ENCODE measurements around the gene GUCY2D. TPM values are rescaled to one million over a fixed set of nuclear protein-coding genes. Genes with fewer than 3 reads are reported as not detected.
A peak's percentile ranks its signal among the peaks of the same experiment; 100 is the strongest.
"Not testable (repeated sequence)": the region's sequence is repeated elsewhere in the genome, so short reads cannot be mapped to it uniquely, and the experiment has no call there.

The GUCY2D gene
- not detected in 2 replicates for total RNA-seq (2014; rRNA removed; shearing (Covaris generic))
- not detected in 2 replicates for polyA plus RNA-seq (2015; cell fraction: cytosol; rRNA removed)
- 0.02 TPM in 1 of 2 replicates, not detected in the other for polyA plus RNA-seq (2015; cell fraction: nucleus; rRNA removed)

DNA sequence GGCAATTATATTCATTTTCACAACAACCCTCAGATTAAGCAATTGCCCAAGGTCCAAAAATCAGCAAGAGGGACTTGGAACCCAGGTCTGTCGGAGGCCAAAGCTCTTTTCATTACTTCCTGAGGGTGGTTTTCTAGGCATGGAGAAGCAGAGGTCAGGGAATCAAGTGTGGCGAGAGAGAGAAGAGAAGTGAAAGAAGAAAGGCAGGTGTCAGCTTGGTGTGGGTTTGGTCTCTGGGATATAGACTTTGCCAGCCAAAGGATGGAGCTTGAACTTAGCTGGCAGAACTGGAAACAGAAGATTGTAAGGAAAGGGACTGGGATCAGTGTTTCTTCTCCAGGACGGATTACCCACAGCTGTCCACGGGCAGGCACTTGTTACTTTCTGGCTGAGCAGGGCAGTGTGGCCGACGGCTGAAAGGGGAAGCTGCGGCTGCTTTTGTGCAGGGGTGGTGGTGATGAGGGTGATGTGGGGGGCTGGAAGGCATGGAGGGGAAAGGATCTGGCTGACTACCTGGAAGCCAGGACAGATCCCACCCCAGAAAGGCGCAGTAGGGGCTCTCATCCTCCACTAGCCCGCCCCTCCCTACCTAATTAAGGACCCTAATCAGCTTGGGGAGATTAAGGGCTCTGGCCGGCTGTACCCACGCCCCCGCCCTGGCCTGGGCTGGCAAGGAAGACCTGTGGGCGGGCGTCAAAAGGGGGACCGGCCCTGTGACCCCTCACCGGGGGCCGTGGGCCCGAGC lies at the start of gene GUCY2D:
Gene GUCY2D (plus strand): TSS at position 640 of the 745 bp plus-strand sequence. CDS start 433 bp downstream, outside the sequence.
- no peak for DNase-seq (ENCODE audit: low read depth)

DNA sequence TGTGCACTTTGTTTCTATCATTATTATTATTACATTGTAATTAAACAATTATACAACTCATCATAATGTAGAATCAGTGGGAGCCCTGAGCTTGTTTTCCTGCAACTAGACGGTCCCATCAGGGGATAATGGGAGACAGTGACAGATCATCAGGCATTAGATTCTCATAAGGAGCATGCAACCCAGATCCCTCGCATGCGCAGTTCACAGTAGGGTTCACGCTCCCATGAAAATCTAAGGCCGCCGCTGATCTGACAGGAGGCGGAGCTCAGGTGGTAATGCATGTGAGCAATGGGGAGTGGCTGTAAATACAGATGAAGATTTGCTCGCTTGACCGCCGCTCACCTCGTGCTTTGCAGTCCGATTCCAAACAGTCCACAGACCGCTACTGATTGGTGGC lies 49.1 kb upstream of the GUCY2D start:
- not testable (repeated sequence) for DNase-seq (ENCODE audit: low read depth)

- DNase-seq (ENCODE audit: low read depth): no peak
Measured at GRCh38 chr17:7955414-7956227, 46.8 kb upstream of the GUCY2D start.

GRCh38 chr17:7956228-7956965 lies 46.0 kb upstream of the GUCY2D start:
- DNase-seq (ENCODE audit: low read depth): no peak

GRCh38 chr17:7959503-7960253 lies 42.7 kb upstream of the GUCY2D start:
- no peak for DNase-seq (ENCODE audit: low read depth)

- no peak for DNase-seq (ENCODE audit: low read depth)
Measured at GRCh38 chr17:7961421-7961820, 41.0 kb upstream of the GUCY2D start.

DNA sequence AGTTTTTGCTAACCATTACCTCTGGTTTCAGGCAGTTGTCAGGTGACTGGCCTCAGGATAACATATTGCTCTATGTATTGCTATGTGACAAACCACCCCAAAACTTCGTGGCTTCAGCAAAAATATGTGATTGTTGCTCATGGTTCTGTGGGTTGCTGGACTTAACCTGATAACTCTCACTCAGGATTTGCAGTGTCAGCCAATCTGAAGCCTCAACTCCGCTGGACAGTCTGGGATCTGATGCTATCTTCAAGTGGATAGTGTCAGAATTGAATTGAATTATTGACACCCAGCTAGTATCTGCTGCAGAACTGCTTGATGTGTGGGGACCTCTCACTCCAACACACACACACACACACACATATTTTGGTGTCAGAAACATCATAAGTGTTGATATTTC lies 34.7 kb upstream of the GUCY2D start:
- no peak for DNase-seq (ENCODE audit: low read depth)

DNA sequence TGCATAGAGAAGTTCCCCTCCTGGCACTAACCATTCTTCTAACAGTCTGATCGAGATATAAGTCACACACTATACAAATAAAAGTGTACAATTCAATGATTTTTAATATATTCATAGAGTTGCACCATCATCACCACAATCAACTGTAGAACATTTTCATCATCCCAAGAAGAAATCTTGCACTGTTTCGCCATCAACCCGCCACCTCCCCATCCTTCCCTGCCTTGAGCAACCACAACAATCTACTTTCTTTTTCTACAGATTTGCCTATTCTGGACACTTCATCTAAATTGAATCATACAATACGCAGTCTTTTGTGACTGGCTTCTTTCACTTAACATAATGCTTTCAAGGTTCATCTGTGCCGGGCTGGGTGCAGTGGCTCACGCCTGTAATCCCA lies 33.0 kb upstream of the GUCY2D start:
- DNase-seq (ENCODE audit: low read depth): no peak

DNA sequence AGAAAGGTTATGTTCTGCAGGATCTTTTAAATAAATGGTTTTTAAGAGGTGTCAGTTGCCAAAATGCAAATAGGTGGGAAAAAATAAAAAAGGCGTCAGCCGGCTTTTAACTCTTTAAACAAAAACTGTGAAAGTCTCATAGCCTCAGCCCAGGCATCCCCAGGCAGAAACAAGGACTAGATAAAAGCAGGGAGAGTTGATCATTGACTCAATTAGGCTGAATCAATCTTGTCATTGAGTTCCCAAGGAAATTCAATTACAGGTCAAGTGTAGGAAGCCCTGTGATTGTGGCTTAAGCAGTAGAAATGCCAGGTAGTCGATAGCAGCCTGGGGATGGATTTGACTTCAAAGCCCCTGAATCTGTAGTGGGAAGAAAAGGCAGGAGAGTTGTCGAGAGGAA lies 30.8 kb upstream of the GUCY2D start:
- no peak for DNase-seq (ENCODE audit: low read depth)

DNA sequence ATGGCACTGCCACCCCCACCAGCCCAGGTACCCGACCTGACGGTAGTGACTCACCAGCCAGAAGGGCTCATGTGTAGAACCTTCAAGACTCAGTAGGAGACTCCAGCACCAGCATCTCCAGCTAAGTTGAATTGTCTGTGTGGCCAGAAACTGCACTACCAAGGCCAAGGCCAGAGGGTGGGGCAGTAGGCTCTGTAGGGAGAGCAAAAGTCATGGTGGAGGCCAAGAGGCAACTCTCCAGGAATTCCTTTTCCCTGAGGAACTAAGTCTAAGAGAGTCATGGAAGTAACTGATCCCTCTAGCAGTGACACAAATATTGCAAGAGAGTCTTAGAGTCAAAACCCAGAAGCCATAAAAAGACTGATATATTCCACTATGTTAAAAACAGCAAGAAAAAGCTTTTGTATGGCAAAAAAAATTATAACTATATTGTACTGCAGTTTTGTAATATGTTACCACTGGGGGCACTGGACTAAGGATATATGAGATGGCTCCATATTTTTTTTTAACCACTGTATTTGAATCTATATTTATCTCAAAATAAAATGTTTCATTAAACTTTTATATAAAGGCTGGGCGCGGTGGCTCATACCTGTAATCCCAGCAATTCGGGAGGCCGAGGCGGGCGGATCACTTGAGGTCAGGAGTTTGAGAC lies 30.2 kb upstream of the GUCY2D start:
- no peak for DNase-seq (ENCODE audit: low read depth)

GRCh38 chr17:7974638-7975131 lies 27.7 kb upstream of the GUCY2D start:
- no peak for DNase-seq (ENCODE audit: low read depth)

- DNase-seq (ENCODE audit: low read depth): no peak
Measured at GRCh38 chr17:7977039-7977438, 25.4 kb upstream of the GUCY2D start.

- no peak for DNase-seq (ENCODE audit: low read depth)
Measured at GRCh38 chr17:7977805-7978204, 24.6 kb upstream of the GUCY2D start.

- peak; percentile 77 for DNase-seq (ENCODE audit: low read depth)
Measured at GRCh38 chr17:7982173-7982572, 20.2 kb upstream of the GUCY2D start.

GRCh38 chr17:7982666-7983065 lies 19.7 kb upstream of the GUCY2D start:
- DNase-seq (ENCODE audit: low read depth): peak; percentile 41

DNA sequence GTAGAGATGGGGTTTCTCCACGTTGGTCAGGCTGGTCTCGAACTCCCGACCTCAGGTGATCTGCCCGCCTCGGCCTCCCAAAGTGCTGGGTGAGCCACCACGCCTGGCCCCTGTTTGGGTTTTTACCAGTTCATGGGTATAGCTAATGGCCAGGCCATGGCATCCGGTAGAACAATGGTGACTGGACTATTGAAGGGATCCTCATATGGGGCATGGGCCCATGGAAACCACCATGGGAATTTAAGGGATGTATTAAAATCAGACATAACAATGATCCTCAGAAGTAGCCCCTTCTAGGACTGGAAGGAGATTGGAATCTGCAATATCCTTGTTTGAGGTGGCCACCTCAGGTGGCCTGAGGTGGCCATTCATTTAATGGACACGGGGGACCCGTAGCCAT lies 17.5 kb upstream of the GUCY2D start:
- DNase-seq (ENCODE audit: low read depth): no peak

GRCh38 chr17:7987112-7987893 lies 15.1 kb upstream of the GUCY2D start:
- no peak for DNase-seq (ENCODE audit: low read depth)

DNA sequence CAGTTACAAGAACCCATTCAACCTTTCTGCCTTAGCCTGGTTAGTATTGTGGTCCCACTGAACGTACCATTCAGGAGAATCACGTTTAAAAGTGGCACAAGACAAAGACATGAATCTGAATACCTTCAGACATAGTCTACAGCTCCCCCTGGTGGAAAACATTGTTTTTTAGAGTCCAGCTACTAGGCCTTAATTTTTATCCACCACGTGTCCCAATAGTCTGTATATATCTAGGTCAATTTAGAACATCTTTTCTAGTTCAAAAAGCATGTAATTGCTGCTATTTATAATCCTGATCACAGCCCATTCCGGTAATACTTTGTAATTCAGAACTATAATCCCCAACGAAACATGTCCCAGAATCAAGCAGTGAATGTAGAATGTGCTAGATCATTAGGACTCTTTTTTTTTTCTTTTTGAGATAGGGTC lies 13.7 kb upstream of the GUCY2D start:
- peak; percentile 76 for DNase-seq (ENCODE audit: low read depth)

Data from HT1080 (cell line).